G401 (cell line): ENCODE results near the gene CD7. TPM values are rescaled to one million over a fixed set of nuclear protein-coding genes. Genes with fewer than 3 reads are reported as not detected.
A peak's percentile ranks its signal among the peaks of the same experiment; 100 is the strongest.

Experiments
- DNase-seq: peaks from one replicate; pipeline ENCODE4 v3.0.0-alpha.2; 2015; ENCODE audit warnings: low spot score
- in situ Hi-C: cut with HindIII; loops from 2 replicates; pipeline ENCODE4 v1.10.0; 2016; ENCODE audit warnings: low sequenced_read_pairs, mixed read lengths
- total RNA-seq: library from RNA; depleted of rRNA; stranded (reverse); fragments of >200 nt; shearing (Covaris generic); gene quantifications from 2 replicates; pipeline ENCODE4 v1.2.3, GENCODE V29; 2014

CD7 gene
- total RNA-seq, 1 experiment from 2014 or later, result 26.3 TPM

DNA sequence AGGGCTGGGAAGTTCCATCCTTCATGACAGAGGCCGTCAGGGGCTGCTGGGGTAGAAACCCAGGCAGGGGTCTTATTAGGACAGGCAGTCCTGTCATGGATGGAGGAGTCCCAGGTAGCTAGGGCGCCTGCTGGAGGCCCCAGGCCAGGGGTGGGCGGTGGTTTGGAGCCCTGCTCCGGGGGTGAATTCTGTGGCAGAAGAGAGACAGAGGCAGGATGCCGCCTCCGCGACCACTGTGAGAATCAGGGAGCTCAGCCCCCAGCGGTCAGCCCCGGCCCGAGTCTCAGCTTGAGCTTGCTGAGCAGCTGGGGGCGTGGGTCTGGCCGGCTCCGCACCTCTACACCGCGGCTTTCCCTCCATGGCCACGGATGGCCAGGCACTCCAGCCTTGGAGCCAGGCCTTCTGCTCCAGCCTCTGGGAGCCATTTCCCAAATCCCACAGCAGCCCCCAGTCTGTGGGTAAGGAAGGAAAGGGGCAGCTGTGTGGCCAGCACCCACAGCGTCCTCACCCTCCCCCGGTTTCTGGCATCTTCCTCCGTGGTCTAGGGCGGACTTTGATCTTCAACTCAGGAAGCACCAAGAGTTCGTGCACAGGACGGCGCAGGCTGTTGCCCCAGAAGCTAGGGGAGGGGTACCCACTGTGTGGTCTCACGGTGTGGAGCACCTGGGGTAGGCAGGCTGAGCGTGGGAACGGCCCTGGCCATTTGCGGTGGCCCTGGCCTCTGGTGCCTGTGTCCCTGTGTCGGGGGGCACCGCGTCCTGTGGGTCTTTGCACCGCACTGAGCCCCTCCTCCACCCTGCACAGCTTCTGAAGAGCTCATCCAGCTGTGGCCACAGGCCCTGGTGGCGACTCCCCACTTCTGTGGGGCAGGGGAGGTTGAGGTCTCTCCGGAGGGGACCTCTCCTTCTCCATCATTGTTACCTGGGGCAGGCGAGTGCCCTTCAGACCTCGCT lies 14.1 kb downstream of the CD7 start:
- in situ Hi-C loops, result no loop called here
- no peak for DNase-seq

DNA sequence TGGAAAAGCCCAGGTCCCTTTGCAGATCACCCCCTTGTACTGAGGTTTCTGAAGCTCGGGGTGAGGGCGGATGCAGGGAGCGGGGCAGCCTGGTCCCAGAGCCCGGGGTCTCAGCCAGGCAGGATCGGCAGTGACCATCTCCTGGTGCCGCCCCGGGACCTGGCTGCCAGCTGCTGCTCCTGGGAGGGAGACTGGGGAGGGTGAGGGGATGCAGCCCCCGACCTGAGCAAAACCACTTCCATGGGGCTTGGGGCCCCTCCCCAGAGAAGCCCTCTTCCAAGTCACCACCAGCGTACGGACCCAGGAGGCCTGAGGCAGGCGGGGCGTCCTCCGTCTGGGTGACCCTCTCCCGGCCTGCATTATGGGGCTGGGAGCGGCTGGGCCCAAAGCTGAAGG lies 14.8 kb downstream of the CD7 start:
- no peak for DNase-seq
- in situ Hi-C loops, result no loop called here

DNA sequence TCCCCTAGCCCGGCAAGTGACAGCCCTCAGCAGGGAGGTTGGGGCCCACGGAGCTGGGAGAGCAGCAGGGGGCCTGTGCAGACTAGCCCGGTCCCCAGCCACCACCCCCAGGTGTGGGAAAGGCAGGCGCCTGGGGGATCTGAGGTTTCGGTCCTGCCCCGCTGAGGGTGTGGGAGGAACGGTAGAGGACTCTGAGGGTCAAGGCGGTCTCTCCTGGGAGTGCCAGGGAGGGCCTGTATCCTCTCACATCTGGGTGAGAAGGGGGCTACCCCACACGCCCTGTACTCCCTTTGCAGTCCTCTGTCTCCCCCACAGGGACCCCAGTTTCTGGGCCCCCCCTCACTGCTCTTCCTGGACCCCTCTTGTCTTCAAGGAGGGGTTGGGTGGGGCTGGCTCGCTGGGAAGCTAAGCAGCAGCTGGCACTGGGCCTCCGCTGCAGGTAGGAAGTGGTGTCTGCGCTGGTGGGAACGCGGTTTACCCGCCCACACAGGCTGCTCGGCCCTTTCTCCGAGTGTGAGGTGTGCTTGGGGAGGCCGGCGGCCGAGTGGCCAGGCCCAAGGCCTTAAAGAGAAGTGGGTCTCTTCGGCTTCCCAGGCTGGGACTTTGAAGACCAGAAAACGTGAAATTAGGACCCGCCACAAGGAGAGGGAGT lies 15.4 kb downstream of the CD7 start:
- in situ Hi-C loops, result no loop called here
- no peak for DNase-seq

DNA sequence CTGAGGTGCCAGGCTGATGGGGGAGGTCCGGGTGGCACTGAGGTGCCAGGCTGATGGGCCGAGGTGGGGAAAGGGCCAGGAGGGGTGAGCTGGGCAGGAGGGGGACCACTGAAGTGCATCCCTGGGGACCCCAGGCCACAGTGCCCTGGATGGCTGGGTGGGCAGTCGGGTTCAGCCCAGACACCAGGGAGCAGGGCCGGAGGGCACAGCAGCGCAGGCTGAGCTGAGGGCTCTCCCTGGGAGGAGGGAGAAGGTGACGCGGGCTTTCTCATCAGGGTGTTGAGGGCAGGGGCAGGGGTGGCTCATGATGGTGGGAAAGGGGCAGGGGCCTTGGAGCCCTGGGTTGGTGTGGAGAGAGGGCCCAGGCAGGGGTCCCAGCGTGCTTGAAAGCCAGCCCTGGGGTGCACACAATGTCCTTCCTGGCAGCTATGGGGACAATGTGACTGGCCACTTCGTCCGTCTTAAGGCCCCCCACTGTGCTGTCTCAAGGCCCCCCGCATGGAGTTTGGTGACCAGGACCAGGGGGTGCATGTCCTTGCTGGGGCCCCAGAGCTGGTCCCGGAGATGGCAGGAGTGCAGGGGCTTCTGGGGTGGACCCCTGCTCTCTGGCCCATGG lies 16.0 kb downstream of the CD7 start:
- DNase-seq, result no peak
- in situ Hi-C loops, result no loop called here

DNA sequence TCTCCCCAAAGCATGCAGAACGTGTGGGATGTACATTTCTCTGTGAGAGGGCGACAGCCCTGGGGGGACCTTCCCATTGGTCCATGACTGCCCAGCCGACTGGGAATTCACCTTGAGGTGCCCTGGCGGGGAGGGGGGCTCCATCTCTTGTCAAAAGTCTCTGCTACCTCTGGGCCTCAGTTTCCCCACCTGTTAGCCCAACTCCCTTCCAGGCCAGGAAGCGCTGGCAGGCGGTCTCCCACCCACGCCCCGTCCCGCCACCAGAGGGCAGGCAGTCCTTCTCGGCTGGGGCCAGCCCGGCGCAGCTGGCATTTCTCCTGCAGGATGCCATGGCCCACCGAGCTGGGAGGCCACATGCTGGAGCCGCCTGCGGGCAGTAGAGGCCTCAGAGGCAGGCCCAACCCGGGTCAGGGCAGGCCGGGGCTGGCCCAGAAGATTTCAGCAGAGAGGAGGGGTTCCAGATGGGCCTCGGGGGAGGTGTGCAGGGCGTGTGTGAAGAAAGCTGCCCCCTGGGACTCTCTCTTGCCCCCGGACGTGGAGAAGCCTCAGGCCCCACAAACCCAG lies 16.6 kb downstream of the CD7 start:
- in situ Hi-C loops, result no loop called here
- peak; percentile 29 for DNase-seq

DNA sequence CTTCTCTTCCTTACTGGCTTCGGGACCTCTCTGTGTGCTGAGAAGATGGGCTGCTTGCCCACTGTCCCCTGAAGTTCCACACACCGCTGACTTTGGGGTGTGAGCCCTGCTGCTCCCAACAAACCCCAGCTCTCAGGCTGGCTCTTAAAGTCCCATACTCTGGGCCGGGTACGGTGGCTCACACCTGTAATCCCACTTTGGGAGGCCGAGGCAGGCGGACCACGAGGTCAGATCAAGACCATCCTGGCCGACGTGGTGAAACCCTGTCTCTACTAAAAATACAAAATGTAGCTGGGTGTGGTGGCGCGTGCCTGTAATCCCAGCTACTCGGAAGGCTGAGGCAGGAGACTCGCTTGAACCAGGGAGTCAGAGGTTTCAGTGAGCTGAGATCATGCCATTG lies 17.2 kb downstream of the CD7 start:
- in situ Hi-C loops, result no loop called here
- no peak for DNase-seq

DNA sequence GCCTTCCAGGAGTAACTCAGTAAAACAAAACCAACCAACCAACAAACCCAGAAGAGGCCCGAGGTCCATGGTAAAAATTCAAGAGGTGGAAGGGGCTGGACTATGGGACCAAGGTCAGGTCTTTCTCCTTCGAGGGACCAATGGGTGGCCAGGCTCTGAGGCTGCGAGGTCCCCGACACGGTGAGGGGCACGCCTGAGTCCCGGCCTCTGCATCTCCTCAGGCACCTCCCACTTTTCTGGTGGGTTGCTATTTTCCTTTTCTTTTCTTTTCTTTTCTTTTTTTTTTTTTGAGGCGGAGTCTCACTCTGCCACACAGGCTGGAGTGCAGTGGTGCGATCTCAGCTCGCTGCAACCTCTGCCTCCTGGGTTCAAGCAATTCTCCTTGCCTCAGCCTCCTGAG lies 18.0 kb downstream of the CD7 start:
- in situ Hi-C loops, result loop anchor here (10.0 kb wide), 1 partner anchor 45 kb away; no protein-coding TSS in a partner anchor
- DNase-seq, result no peak

DNA sequence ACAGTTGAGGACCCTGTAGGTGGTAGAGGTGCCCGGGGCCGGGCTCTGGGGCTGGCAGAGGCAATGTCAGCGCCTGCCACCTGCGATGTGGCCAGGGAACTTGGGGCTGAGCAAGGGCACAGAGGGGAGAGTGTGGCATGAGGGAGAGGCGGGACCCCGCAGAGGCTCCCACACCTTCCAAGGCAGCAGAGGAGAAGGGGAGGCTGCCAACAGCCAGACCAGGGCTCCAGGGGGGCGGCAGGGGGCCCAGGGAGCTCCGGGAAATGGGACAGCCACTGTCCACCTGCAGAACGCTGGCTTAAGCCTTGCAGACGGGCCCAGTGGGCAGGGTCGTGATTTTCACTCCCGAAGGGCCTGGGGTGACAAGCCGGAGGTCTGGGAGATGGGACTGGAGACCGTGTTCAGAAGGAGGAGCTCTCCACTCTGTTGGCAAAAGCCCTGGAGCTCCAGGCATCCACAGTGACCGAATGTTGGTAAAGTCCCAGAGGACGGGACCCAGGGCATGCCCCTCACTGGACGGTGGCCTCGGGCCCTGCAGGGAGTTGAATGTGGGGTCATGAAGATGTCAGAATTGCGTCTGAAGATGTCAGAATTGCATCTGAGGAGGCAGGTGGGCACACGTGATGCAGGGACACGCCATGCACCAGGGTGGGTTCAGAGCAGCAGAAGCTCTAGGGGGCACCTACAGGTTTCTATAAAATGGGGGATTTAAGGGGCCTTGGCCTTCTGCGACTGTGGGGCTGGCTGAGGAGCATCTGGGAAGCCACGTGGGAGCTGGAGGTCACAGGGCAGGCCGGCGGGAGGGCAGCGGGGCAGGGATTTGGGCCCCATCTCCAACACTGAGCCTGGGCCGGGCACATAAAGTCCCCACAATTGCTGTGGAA lies 18.6 kb downstream of the CD7 start:
- in situ Hi-C loops, result loop anchor here (10.0 kb wide), 1 partner anchor 46 kb away; no protein-coding TSS in a partner anchor
- no peak for DNase-seq

DNA sequence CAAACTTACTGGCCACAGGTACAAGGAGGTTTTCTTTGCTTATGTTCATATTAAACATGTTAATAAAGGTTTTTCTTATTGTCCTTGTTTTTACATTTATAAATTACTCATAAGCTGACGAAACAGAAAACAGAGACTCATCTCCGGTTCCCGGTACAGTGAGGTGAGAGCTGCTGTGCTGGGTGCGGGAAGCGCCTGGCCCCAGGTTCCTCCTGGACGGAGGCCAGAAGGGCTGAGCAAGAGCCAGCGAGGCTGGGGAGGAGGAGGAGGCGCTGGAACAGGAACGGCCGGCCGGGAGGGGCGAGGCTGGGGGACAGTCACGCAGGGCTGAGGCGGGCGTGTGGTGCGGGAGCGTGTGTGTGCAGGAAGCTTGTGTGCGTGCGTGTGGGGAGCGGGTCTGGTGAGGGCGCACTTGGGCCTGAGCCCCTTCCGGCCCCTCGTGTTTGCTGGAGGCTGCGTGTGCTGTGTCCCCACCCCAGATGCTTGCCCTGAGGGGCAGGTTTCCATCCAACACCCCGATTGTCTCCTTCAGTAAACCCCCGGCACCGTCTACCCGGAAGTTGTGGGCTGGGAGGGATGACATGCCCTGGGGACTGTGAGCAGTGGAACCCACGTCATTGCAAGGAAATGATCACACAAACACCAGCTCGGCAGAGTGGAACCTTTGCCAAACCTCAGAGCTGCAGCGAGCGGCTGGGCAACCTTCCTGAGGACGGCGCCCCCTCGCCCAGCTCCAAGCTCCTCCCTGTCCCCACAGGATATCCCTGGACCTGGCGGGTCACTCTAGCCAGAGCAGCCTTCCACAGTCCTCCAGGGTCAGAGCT lies 19.5 kb downstream of the CD7 start:
- peak; percentile 81 for DNase-seq

DNA sequence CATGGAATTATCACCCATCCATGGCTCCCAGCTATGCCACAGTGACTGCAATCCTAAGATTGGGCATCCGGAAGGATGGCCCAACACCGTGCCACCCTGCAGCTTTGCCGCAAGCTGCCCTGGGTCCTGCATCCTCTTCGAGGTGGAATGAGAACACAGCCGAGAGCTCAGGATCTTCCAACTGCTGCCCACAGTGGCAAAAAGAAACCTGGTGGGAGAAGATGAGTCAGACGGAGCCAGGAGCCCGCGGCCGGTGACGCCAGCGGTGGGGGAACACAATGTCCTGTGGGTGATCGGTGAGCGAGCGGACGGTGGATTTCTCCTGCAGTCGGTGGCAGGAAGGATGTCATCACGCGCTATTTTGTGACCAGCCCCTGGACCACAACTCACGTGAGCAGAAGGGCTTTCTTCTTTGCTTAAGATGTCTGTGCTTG lies 20.1 kb downstream of the CD7 start:
- in situ Hi-C loops, result loop anchor here (10.0 kb wide), 1 partner anchor 48 kb away; no protein-coding TSS in a partner anchor
- peak; percentile 84 for DNase-seq

More for the DNA sequence above, 19.5 kb downstream of the CD7 start:
- in situ Hi-C loops, result loop anchor here (10.0 kb wide), 1 partner anchor 47 kb away; no protein-coding TSS in a partner anchor

DNA sequence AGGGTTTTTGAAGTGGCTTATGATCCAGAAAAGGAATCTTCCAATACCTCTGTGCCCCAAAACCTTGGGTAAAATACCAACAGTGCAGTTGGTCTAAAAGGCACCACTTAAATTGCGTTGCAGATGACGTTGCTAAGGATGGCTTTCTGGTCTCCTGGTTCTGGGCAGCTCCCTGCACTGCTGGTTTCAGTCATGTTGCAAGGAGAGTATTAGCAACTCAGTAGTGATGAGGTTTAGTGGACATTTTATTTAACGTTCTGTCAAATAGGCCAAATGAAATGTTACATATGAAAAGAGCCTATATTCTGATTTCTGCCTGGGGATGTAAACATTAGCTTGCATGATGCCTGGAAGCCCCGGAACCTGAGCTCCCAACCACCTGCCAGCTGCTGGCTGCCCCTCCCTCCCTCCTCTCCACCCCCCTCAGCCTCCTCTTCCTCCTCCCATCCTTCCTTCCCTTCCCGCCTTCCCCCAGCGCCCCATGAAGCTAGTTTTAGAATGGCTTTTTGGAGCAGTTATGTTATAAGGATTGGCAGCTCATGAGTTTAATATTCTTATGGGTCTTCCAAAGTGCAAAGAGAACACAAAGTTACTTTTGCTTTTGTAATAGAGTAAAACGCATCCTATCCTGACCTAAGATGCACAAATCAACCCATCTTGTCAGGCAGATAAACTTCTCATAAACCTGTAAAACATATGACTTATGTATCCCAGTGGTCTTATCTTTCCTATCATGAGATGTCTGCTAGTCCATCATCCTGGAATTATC lies 20.7 kb downstream of the CD7 start:
- DNase-seq, result no peak
- in situ Hi-C loops, result loop anchor here (10.0 kb wide), 1 partner anchor 48 kb away; no protein-coding TSS in a partner anchor

DNA sequence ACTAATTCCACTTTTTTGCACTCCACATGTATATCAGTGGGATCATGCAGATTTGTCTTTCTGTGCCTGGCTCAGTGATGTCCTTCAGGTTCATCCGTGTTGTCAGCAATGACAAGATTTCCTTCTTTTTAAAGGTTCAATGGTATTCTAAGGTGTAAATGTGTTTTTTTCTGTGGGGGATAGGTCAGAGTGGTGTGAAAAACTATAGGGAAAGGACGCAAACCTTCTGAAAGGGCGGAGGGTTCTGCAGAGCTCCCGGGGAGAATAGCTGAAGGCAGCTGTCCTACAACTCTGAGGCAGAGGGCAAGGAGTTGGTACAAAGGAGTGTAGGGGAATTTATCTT lies 22.0 kb downstream of the CD7 start:
- no peak for DNase-seq
- in situ Hi-C loops, result loop anchor here (10.0 kb wide), 1 partner anchor 49 kb away; no protein-coding TSS in a partner anchor

DNA sequence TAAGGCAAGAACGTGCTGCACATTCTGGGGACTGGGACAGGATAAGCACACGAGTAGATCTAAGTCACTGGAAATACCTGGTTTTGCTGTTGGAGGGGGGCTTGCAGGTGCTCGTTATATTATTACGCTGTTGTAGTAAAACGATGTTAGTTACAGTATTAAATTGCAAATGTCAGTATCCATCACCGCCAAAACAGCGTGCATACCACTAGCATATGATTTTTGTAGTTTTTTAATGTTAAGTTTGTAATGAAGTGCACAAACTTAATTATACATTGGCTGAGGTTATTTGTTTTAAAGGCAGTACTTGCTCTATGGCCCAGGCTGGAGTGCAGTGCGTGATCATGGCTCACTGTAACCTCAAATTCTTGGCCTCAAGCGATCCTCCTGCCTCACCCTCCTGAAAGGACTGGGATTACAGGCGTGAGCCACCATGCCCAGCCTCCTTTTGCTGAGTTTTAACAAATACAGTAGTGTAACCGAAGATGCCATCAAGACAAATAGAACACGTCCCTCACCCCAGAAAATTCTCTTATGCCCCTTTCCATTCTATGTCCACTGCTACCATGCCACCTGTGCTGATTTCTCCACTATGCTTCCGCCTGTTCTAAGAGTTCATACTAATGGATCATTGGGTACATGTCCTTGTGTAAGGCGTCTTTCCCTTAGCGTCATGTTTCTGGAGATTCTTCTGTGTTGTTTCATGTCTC lies 23.2 kb downstream of the CD7 start:
- in situ Hi-C loops, result loop anchor here (10.0 kb wide), 1 partner anchor 51 kb away; no protein-coding TSS in a partner anchor
- no peak for DNase-seq

DNA sequence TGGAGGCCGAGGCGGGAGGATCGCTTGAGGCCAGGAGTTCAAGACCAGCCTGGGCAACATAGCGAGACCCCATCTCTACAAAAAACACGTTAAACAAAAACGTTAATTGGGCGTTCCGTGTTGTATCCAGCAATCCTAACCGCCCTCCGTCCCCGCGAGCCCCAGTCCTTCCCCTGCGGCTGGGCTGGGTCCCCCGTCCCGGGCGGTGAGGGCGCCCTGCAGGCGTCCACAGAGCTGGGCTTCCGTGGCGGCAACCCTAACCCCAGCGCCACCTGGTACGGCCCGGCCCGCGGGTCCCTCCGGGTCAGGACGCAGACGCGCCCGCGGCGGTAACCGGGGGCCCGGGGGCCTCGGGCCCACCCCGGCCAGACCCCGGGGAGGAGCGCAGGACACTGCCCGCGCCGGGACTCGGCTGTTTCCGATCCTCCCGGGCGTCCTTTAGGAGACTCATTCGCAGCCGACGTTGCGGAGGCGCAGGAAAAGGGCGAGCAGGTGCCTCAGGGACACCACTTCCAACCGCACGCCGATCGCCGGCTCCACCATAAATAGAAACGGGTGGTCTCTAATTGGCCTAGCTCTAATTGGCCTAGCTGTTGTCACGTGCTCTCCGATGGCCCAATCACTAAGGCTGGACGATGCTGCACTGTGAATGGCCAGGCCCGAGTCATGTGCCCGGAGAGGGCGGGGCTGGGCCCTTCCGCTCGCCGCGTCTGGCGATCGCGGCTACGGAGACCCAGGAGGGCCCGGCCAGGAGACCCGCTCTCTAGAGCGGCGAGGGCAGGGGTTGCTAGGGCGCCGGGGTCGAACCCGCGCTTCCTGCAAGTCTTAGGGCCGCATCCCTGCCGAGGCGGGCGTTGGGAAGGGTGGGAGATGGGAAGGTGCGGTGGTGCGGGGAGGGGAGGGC lies 24.9 kb downstream of the CD7 start:
- in situ Hi-C loops, result loop anchor here (10.0 kb wide), 1 partner anchor 52 kb away; no protein-coding TSS in a partner anchor
- DNase-seq, result peak; percentile 98

DNA sequence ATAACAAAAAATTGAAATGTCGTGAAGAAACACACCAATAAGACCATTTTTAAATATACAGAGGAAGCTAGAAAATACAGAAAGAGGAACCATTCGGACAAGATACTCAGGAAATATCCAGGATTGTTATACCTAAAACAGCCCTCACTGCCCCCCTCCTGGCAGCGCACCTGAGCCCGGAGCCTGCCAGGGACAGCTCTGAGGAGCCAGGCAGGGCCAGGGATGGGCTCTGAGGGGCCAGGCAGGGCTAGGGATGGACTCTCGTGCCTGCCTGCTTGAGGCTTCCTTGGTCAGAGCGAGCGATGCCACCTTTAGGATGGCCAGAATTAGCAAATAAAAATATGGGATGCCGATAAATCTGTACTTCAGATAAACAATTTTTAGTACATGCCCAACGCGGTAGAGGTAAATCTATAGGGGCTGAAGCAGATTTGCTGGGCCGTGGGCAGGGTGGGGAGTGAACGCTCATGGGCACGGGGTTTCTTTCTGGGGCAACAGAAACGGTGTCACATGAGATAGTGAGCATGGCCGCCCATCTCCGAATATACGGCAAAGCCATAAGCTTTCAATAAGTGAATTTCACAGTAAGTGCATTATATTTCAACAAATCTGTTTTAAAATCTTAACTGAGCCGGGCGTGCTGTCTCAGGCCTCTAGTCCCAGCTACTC lies 25.7 kb downstream of the CD7 start:
- no peak for DNase-seq
- in situ Hi-C loops, result loop anchor here (10.0 kb wide), 1 partner anchor 53 kb away; no protein-coding TSS in a partner anchor
